GM12891 (cell line): Measurements from ENCODE around the gene AHNAK2.
A peak's percentile ranks its signal among the peaks of the same experiment; 100 is the strongest.

Experiments used
- DNase-seq: peaks from one replicate; pipeline ENCODE4 v3.0.0; 2011; ENCODE audit warnings: low spot score; ENCODE audit not compliant: insufficient read length
- FAIRE-seq: peaks from 2 replicates; lab custom pipeline; 2011; peaks lifted over from hg19 to GRCh38; lab: Jason Lieb, UNC
- PAX5 ChIP-seq: IDR thresholded peaks from 2 replicates; pipeline ENCODE4 v1.6.1; 2011; ENCODE audit warnings: low read length, moderate library complexity, mild to moderate bottlenecking; ENCODE audit not compliant: insufficient read depth, severe bottlenecking
- POLR2A ChIP-seq: IDR thresholded peaks from 2 replicates; pipeline ENCODE4 v1.6.1; 2011; ENCODE audit warnings: low read depth, low read length, control low read depth
- POLR2AphosphoS5 ChIP-seq: IDR thresholded peaks from 2 replicates; pipeline ENCODE4 v1.6.1; 2011; ENCODE audit warnings: low read depth, low read length, control low read depth
- POU2F2 ChIP-seq: IDR thresholded peaks from 2 replicates; pipeline ENCODE4 v1.6.1; 2011; ENCODE audit warnings: low read depth, mild to moderate bottlenecking, control low read depth, low read length, moderate library complexity
- SPI1 ChIP-seq: IDR thresholded peaks from 2 replicates; pipeline ENCODE4 v1.6.1; 2011; ENCODE audit warnings: low read depth, low read length, control low read depth
- TAF1 ChIP-seq: IDR thresholded peaks from 2 replicates; pipeline ENCODE4 v1.6.1; 2011; ENCODE audit warnings: low read depth, low read length, control low read depth

Gene AHNAK2

GRCh38 chr14:104991896-104992230, 13.7 kb upstream of the AHNAK2 start:
- DNase-seq: no peak
- TF ChIP-seq POLR2AphosphoS5 (no peak), TAF1 (no peak), POLR2A (no peak), SPI1 (no peak), POU2F2 (no peak), PAX5 (no peak)
- no peak for FAIRE-seq

DNA sequence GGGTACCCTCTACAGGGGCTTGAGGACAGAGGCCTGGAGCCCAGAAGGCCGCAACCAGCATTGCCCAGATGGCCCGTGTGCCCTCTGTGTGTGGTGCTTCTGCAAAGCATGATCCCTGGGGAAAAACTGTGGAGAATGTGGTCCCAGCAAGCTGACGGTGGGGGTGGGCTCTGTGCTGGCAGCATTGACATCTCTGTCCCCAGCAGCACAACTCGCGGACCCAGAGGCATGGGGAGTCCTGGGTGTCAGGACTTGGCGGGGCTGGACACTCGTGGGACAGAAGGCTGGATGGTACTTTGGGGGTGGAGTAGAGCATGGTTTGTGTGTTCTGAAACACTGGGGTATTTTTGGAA, 11.8 kb upstream of the AHNAK2 start:
- DNase-seq (no peak), FAIRE-seq (no peak)
- TF ChIP-seq POLR2AphosphoS5: no peak

DNA sequence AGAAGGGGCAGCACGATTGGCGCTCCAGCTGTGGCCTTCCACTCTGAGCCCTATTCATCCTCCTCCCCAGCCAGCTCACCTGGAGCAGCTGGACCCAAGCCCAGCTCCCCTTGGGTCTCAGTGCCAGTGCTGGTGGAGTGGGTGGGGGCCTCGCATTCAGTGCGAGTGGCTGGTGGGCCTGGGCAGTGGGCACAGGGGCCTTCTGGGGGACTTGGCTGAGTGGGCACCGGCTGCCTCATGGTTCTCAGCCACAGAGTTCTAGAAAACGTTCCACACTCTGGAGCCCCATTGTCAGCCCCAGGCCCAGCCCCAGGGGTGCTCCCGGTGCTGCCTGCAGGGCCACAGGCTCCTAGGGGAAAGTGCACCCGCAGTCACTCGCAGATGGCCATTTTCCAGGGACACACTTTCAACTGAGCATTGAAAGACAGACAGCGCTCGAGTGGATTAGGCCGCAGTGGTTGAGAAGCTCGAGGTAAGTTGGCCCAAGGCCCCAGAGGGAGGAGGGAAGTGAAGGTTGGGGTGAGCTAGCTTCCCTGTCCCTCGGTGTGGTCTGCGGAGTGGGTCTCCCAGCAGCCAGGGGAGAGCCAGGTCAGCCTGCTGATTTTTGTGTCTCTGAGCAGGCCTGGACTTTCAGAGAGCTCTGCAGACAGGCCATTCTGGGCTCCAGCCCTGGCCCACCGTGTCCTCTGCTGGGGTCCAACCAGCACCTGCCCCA, 11.2 kb upstream of the AHNAK2 start:
- no peak for DNase-seq
- no peak for TF ChIP-seq SPI1
- TF ChIP-seq POLR2AphosphoS5: no peak
- no peak for TF ChIP-seq TAF1
- TF ChIP-seq PAX5: no peak
- TF ChIP-seq POU2F2: no peak
- TF ChIP-seq POLR2A: no peak
- no peak for FAIRE-seq

- TF ChIP-seq POLR2AphosphoS5: no peak
These were observed 8.5 kb upstream of the AHNAK2 start for GRCh38 chr14:104986487-104987164.

GRCh38 chr14:104985675-104986486, 7.7 kb upstream of the AHNAK2 start, which contains the start of gene CLBA1:
CLBA1 (plus strand) TSS chr14:104985788; CDS start chr14:104986432, 644 bp downstream.
- DNase-seq (peak; percentile 100), FAIRE-seq (peak; percentile 100)
- TF ChIP-seq POU2F2 (no peak), TAF1 (no peak), SPI1 (no peak), POLR2AphosphoS5 (no peak), POLR2A (no peak), PAX5 (no peak)

More at GRCh38 chr14:104986487-104987164, 8.5 kb upstream of the AHNAK2 start:
- DNase-seq (no peak), FAIRE-seq (peak; percentile 20)

GRCh38 chr14:104984056-104984894, 6.1 kb upstream of the AHNAK2 start:
- FAIRE-seq (no peak), DNase-seq (no peak)
- TF ChIP-seq PAX5: no peak
- TF ChIP-seq POLR2A: no peak
- TF ChIP-seq SPI1: no peak
- no peak for TF ChIP-seq POU2F2
- TF ChIP-seq POLR2AphosphoS5: no peak
- TF ChIP-seq TAF1: no peak

DNA sequence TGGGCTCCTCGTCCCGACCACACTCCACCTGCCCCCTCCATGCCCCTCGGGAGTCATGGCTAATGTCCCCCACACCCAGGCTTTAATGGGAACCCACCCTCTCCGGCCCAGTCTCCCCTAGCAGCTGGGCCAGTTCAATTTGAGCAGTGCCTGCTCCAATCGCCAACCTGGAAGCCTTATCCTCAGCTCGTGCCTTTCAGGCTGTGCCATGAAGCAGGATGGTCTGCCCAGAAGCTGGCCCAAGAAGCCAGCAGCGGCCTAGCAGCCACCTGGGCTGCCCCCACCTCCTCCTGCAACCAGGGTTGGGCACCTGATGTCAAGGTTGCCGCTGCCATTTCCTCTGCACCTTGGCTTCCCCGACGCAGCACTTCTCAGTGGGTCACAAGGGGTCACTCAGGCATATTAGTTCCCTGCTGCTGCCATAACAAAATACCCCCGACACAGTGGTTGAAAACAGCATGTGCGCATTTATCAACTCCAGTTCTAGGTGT, 5.1 kb upstream of the AHNAK2 start:
- no peak for DNase-seq
- no peak for FAIRE-seq
- no peak for TF ChIP-seq TAF1
- TF ChIP-seq PAX5: no peak
- TF ChIP-seq SPI1: no peak
- TF ChIP-seq POLR2AphosphoS5: no peak
- TF ChIP-seq POU2F2: no peak
- no peak for TF ChIP-seq POLR2A

DNA sequence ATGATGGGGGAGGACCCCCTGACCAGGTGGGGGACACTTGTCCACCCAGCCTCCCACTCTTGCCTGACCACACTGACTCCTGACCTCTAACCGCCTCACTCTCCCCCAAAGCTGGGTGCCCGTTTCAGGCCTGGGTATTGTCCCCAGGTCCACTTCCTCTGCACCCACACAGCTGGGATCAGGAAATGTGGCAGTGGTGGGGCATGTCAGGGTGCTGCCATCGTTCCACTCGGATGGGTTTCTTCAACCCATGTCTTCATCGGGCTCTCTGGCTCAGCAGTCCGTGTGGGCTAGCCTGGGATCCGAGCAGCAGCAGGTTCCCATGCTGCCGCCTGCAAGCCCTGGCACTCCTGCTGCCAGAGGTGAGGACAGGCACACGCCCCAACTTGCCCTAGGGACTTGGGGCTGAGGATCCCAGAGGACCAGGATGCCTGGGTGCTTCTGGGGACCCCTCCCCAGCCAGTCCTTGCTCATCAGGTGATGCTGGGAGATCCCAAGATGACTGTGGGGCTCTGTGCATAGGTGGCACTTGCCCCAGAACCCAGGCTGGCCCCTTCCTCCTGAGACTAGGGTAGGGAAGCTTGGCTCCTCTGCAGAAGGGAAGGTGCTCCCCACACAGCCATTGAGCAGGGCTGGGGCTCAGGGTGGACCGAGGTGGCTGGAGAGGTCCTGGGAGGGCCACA, 4.5 kb upstream of the AHNAK2 start:
- FAIRE-seq (no peak), DNase-seq (no peak)
- TF ChIP-seq PAX5 (no peak), TAF1 (no peak), POLR2A (no peak), POLR2AphosphoS5 (no peak)
